Hepatic stellate cell (primary cell): ENCODE results near the gene LRRC19.

Experiments
- DNase-seq: peaks from one replicate; pipeline ENCODE4 v3.0.0; 2011; ENCODE audit warnings: low spot score

Gene LRRC19

GRCh38 chr9:27005491-27005890, at the start of gene LRRC19:
LRRC19 (minus strand) TSS chr9:27005672; CDS start chr9:26999694, 5,978 bp downstream.
- DNase-seq = no peak

DNA sequence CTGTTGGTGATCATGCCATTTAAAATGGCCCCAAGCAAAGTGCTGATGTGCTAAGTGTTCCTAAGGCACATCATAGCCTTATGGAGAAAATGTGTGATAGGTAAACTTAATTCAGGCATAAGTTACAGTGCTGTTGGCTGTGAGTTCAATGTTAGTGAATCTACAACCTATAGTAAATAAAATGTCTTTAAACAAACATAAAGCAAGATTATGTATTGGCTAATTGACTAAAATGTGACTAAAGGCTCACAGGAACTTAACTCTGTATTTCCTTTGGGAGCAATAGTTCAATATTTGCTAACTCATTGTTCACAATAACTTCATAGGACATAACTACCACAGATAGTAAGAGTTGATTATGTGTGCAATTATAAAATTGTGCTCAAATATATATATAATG, 49.4 kb upstream of the LRRC19 start:
- DNase-seq = no peak

- no peak for DNase-seq
Measured at GRCh38 chr9:27054125-27054524, 48.7 kb upstream of the LRRC19 start.

- no peak for DNase-seq
Measured at GRCh38 chr9:27053369-27054022, 48.0 kb upstream of the LRRC19 start.

- no peak for DNase-seq
Measured at GRCh38 chr9:27047136-27047535, 41.7 kb upstream of the LRRC19 start.

DNA sequence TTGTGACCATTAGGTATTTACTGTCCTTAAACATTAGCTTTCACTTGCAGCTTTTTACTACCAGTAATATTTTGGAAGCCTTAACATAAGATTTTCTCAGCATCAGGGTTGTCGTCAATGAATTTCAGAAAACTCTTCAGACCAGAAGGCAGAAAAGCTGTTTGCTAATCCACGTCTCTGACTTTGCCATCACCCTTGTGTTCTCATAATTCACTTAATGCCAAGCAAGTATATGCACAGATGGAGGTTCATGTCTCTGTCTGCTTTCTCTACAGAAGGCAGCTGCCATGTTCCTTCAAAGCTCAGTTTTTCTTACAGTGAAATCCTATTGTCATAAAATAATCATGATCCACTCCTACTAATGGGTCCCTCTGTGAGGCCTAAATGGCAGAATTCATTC, 37.7 kb upstream of the LRRC19 start:
- no peak for DNase-seq

DNA sequence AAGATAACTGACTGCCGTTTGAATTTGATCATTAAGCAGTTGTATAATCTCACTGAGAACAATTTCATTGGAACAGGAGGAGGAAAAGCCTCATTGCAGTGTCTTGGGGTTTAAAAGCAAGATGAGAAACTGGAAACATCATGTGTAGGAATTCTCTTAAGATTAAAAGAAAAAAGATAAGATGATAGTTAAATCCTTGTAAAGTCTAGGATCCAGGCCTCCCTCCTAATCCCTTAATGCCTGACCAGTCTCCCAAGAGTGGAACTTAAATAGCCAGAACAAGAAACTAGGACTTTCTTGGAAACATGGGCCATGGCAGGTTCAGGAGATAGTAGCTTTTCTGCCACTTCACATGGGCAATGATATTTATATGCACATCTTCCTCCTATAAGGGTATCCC, 37.0 kb upstream of the LRRC19 start:
- DNase-seq = no peak

DNA sequence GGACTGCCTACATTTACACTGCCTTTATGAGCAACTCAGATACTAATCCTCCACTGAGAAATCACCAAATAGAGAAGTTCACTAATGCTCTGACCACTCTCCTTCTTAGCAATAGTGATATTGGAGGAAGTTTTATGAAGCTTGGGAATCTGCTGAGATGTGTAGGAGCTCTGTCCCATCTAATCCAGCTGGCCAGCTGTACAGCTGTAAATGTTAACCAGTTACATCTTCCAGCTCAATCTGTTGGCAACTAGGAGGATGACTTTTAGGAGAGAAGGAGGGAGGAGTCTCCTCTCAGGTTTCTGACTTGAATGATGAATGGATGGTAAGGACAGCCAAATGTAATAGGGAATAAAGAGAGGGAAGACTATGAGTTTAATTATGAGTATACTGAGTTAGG, 36.3 kb upstream of the LRRC19 start:
- DNase-seq = no peak

- DNase-seq = no peak
Measured at GRCh38 chr9:27037499-27037898, 32.0 kb upstream of the LRRC19 start.

DNA sequence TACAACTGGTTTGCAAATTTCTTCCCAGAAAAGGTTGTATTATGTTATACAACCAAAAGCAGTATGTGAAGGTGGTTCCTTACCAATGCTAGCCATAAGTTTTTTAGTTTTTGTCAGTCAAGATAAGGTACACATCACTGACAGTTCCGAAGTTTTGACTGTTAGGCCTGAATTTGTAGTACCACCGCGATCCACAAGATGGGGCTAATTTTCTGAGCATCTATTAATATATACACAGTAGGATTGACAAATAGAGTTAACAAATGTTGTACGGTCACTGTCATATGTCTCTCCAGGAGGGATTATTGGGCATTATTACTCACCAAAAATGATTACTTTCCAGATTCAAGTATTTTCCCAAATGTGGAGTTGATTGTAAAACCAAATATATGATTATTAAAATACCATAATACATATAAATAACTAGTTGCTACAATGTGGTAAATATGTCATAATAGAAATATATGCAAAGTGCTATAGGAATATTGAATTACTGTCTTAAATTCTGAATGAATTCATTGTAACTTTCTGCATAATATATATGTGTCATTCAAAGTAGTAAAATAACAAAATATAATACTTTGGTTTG, 28.4 kb upstream of the LRRC19 start:
- peak; percentile 47 for DNase-seq

DNA sequence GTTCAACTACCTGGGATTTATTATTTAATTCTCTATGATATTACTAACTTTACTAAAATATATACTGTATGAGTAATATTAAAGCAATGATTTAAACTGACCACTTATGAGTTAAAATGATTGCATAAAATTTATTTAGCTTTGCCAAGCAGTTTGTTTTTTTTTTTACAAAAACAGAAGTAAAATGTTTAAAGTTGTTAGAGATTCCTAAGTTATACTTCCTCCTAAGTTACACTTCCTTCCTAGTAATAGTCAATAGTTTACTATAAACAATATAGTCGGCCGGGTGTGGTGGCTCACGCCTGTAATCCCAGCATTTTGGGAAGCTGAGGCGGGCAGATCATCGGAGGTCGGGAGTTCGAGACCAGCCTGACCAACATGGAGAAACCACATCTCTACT, 23.7 kb upstream of the LRRC19 start:
- no peak for DNase-seq

GRCh38 chr9:27022920-27023319, 17.4 kb upstream of the LRRC19 start:
- DNase-seq = no peak

DNA sequence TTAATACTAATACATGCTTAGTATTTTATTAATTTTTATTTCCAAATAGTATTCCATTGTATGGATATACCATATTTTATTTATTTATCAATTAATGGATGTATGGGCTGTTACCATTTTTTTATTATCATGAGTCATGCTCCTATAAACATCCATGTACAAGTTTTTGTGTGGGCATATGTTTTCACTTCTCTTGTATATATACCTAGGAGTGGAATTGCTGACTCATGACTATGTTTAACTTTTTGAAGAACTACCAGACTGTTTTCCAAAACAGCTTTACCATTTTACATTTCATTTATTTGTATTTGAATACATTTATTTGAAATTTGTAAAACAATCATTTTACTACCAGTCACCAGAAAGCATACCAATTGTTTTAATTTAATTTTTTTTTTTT, 14.1 kb upstream of the LRRC19 start:
- DNase-seq = no peak

DNA sequence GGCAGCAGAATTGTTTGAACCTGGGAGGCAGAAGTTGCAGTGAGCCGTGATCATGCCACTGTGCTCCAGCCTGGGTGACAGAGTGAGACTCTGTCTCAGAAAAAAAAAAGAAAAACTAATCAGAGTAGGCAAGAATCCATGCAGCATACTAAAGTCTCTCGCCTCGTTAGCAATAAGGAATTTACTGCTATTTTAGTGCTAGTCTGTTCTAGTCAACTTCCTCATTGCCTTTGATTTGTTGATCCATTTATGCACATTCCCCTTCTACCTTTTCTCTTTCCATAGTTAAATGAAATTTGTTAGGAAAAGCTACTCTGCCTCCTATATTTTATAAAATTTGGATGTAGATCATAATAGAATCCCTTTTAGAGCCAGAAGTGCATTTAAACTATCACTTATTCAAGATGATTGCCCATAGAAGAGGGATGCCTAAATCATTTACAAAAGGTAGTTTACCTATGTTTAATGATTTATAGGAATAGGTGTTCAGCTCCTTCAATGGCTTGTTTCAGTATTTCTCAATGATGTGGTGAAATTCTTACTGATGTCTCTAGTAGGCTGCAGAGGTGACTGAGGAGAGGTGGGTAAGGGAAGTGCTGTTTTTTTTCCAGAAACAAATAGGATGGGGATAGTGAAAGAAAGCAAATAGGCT, 1.9 kb downstream of the LRRC19 start:
- DNase-seq = no peak

- no peak for DNase-seq
Measured at GRCh38 chr9:26995810-26996209, 9.7 kb downstream of the LRRC19 start.

GRCh38 chr9:26983340-26983739, 22.1 kb downstream of the LRRC19 start:
- no peak for DNase-seq

- DNase-seq = peak; percentile 16
Measured at GRCh38 chr9:26975728-26976707, 29.5 kb downstream of the LRRC19 start.

DNA sequence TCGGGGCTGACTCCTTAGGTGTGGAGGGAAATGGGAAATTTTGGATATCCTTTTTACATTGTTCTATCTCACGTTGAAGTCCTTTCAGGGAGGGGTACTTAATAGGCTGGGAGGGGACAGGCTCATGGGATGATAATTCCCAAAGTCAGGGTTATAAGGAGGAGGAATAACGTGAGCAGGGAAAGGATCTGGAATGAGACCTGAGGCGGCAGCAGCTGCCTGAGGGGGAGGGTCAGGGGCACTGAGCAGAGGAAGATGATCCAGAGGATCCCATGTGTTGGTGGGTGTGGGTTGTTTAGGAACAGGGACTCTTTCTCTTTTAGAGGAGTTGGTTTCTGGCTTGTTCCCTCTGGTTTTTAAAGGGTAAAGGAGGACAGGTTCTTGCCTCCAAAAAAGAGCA, 30.5 kb downstream of the LRRC19 start:
- DNase-seq = no peak

- DNase-seq = no peak
Measured at GRCh38 chr9:26973989-26974388, 31.5 kb downstream of the LRRC19 start.

DNA sequence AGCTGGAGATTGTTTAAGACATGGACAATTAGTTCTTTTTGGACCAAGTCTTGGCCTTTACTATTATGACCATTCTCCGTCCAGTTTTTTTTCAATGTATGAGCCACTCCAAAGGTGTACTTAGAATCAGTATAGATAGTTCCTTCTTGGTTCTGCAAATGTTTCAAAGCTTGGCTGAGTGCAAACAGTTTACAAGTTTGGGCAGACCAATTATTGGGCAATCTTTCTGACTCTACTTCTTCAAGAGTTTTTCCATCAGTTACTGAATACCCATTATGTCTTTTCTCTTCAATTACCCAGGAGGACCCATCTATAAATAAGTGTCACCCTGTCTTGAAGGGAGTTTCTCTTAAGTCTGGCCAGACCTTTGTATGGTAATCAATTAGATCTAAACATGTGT, 33.8 kb downstream of the LRRC19 start:
- no peak for DNase-seq

GRCh38 chr9:26956860-26957233, 48.6 kb downstream of the LRRC19 start:
- DNase-seq = no peak
